WTC11 (cell line): ENCODE results near the gene MAML3. TPM values are rescaled to one million over a fixed set of nuclear protein-coding genes. Genes with fewer than 3 reads are reported as not detected.

Experiments used
- ATAC-seq: fragments of 200-7000 bp; cut with Tn5 transposase; 2 replicates; pipeline ENCODE4 v1.10.0; 2021; ENCODE audit warnings: mild to moderate bottlenecking, moderate library complexity
- CTCF ChIA-PET: fragments of 300-600 bp; sonication (Branson Sonifier 250); formaldehyde crosslinking; loops from one replicate; lab custom pipeline; 2021; ENCODE audit warnings: antibody characterized with exemption; lab: Charles Lee
- POLR2A ChIA-PET: fragments of 350-600 bp; sonication (Branson Sonifier 250); formaldehyde crosslinking; loops from one replicate; lab custom pipeline; 2021; ENCODE audit warnings: antibody characterized with exemption; lab: Charles Lee
- DNase-seq: peaks from one replicate; pipeline ENCODE4 v3.0.0; 2021; ENCODE audit warnings: low spot score
- H3K27ac Mint-ChIP-seq: 2 replicates; pipeline ENCODE4 v1.8.0; 2021; ENCODE audit warnings: mixed read lengths
- H3K27me3 Mint-ChIP-seq: 2 replicates; pipeline ENCODE4 v1.8.0; 2021; ENCODE audit warnings: low read depth, mild to moderate bottlenecking, moderate library complexity, mixed read lengths
- H3K36me3 Mint-ChIP-seq: 2 replicates; pipeline ENCODE4 v1.8.0; 2021; ENCODE audit warnings: mixed read lengths
- H3K4me1 Mint-ChIP-seq: 2 replicates; pipeline ENCODE4 v1.8.0; 2022; ENCODE audit warnings: mixed read lengths
- H3K4me3 Mint-ChIP-seq: 2 replicates; pipeline ENCODE4 v1.8.0; 2021; ENCODE audit warnings: mild to moderate bottlenecking, moderate library complexity, mixed read lengths
- H3K9me3 Mint-ChIP-seq: 2 replicates; pipeline ENCODE4 v1.8.0; 2021; ENCODE audit warnings: mixed read lengths
- AFF4 ChIP-seq: sonication (generic); formaldehyde crosslinking; IDR thresholded peaks from 2 replicates; pipeline ENCODE4 v1.8.1; 2023; ENCODE audit warnings: mild to moderate bottlenecking, missing genetic modification reagents, borderline replicate concordance
- ATF3 ChIP-seq: sonication (generic); formaldehyde crosslinking; conservative IDR thresholded peaks from 2 replicates; pipeline ENCODE4 v1.8.1; 2022; ENCODE audit warnings: mild to moderate bottlenecking, missing genetic modification reagents
- CBFB ChIP-seq: sonication (generic); formaldehyde crosslinking; IDR thresholded peaks from 2 replicates; pipeline ENCODE4 v1.8.1; 2022; ENCODE audit warnings: mild to moderate bottlenecking, low read depth, missing genetic modification reagents
- CTCF ChIP-seq: fragments of 200-600 bp; IDR thresholded peaks from 2 replicates; pipeline ENCODE4 v1.8.0; 2022; ENCODE audit warnings: antibody characterized with exemption
- ERG ChIP-seq: fragments of 250-450 bp; sonication (Bioruptor Pico); IDR thresholded peaks from 2 replicates; pipeline ENCODE4 v1.8.0; 2021; ENCODE audit warnings: mild to moderate bottlenecking
- FOXP1 ChIP-seq: sonication (generic); formaldehyde crosslinking; IDR thresholded peaks from 2 replicates; pipeline ENCODE4 v1.8.0; 2022; ENCODE audit warnings: missing genetic modification reagents, mild to moderate bottlenecking, moderate library complexity, borderline replicate concordance
- HMGXB4 ChIP-seq: sonication (generic); formaldehyde crosslinking; IDR thresholded peaks from 2 replicates; pipeline ENCODE4 v1.8.1; 2023; ENCODE audit warnings: mild to moderate bottlenecking, moderate library complexity, missing genetic modification reagents
- JUN ChIP-seq: sonication (generic); formaldehyde crosslinking; IDR thresholded peaks from 2 replicates; pipeline ENCODE4 v1.8.0; 2023; ENCODE audit warnings: mild to moderate bottlenecking, missing genetic modification reagents
- MYBL2 ChIP-seq: sonication (generic); formaldehyde crosslinking; IDR thresholded peaks from 2 replicates; pipeline ENCODE4 v1.8.1; 2023; ENCODE audit warnings: mild to moderate bottlenecking, moderate library complexity, missing genetic modification reagents
- PRRX2 ChIP-seq: fragments of 250-450 bp; sonication (Bioruptor Pico); IDR thresholded peaks from 2 replicates; pipeline ENCODE4 v1.8.0; 2021; ENCODE audit warnings: mild to moderate bottlenecking
- RORB ChIP-seq: fragments of 250-450 bp; sonication (Bioruptor Pico); IDR thresholded peaks from 2 replicates; pipeline ENCODE4 v1.9.0; 2021; ENCODE audit warnings: mild to moderate bottlenecking
- SMAD4 ChIP-seq: sonication (generic); formaldehyde crosslinking; IDR thresholded peaks from 2 replicates; pipeline ENCODE4 v1.8.0; 2022; ENCODE audit warnings: mild to moderate bottlenecking, missing genetic modification reagents
- TCF7 ChIP-seq: sonication (generic); formaldehyde crosslinking; IDR thresholded peaks from 2 replicates; pipeline ENCODE4 v1.8.0; 2022; ENCODE audit warnings: mild to moderate bottlenecking, low read depth, missing genetic modification reagents, moderate library complexity
- USF2 ChIP-seq: sonication (generic); formaldehyde crosslinking; IDR thresholded peaks from 2 replicates; pipeline ENCODE4 v1.8.1; 2023; ENCODE audit warnings: mild to moderate bottlenecking, missing genetic modification reagents, moderate library complexity
- ZNF232 ChIP-seq: sonication (generic); formaldehyde crosslinking; IDR thresholded peaks from 2 replicates; pipeline ENCODE4 v1.8.0; 2022; ENCODE audit warnings: mild to moderate bottlenecking, missing genetic modification reagents
- ZNF423 ChIP-seq: fragments of 250-450 bp; sonication (Bioruptor Pico); IDR thresholded peaks from 2 replicates; pipeline ENCODE4 v2.1.2; 2022; ENCODE audit warnings: mild to moderate bottlenecking, moderate library complexity
- total RNA-seq: library from RNA; stranded (reverse); gene quantifications from 3 replicates; pipeline ENCODE4 v1.2.3, GENCODE V29; 2021

MAML3 gene
- total RNA-seq, 1 experiment from 2014 or later: 7.4 TPM

- TF ChIP-seq HMGXB4 (no peak), JUN (CRISPR knock-in tag) (no peak), AFF4 (CRISPR knock-in tag) (no peak), USF2 (CRISPR knock-in tag) (no peak), SMAD4 (CRISPR knock-in tag) (no peak), ERG (CRISPR knock-in tag) (no peak), FOXP1 (CRISPR knock-in tag) (no peak), CBFB (CRISPR knock-in tag) (no peak)
These were observed 134.2 kb downstream of the MAML3 start (continued) for GRCh38 chr4:140019619-140020347.

GRCh38 chr4:140018931-140019618 is 134.9 kb downstream of the MAML3 start:
- no peaks in the 10 kb centered on the region for H3K27me3 Mint-ChIP-seq
- peaks cover 15% of the 10 kb centered on the region for H3K9me3 Mint-ChIP-seq
- H3K27ac Mint-ChIP-seq: no peak overlapping the region
- H3K4me3 Mint-ChIP-seq: no peak overlapping the region
- TF ChIP-seq CBFB (CRISPR knock-in tag) (no peak), TCF7 (CRISPR knock-in tag) (no peak), USF2 (CRISPR knock-in tag) (no peak), RORB (CRISPR knock-in tag) (no peak), SMAD4 (CRISPR knock-in tag) (no peak), ZNF232 (no peak), PRRX2 (CRISPR knock-in tag) (no peak), CTCF (no peak), ZNF423 (CRISPR knock-in tag) (no peak), ATF3 (CRISPR knock-in tag) (no peak), MYBL2 (no peak)
- peaks cover 11% of the 10 kb centered on the region for H3K36me3 Mint-ChIP-seq
- DNase-seq (no peak), ATAC-seq (no peak)
- peaks cover 14% of the 10 kb centered on the region for H3K4me1 Mint-ChIP-seq
- POLR2A ChIA-PET: no interaction called here
- CTCF ChIA-PET: interaction anchor here (1.0 to 2.1 kb wide), 2 partner anchors 30 to 311 kb away, joined by 4 to 5 read pairs; no protein-coding TSS in a partner anchor
